ENCODE results near the gene PPARD.

DNA sequence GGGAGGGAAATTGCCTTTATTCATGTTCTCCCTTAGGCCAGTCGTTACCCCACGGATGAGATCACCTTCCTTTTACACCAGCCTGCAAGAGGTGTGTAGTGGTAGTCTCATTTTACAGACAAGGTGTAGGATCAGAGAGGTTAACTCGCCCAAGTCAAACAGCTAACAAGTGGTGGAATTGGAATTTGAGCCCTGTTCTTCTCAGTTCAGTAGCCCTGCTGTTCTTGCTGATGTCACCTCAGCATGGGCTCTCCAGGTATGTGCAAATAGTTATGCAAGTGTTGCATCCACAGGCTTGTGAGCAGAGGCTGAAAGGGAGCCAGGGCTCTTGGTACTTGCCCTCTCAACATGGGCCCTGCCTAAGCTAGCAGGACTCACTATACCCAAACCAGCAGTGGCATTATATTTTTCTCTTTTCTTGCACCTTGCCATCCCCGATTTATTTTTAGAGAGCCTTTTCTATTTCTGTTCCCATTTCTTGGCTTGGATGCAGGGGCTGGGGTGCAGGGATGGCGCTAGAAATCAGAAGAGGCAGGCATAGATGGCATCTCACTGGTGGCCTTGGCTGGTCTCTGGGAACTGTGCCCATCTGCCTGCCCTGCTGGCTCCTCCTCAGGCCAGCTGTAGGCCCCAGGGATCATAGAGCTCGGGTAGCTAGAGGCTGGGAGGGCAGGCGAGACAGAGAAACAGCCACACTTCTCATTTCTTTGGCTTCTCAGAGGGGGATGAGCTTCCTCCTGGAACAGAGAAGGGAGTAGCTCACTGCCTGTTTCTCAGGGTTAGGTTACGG is 18.2 kb downstream of the PPARD start:
- TF ChIP-seq RAD21 (conservative IDR thresholded peaks at IDR 0.05) (no peak), POLR2AphosphoS5 (IDR thresholded peaks at IDR 0.05) (no peak), EP300 (conservative IDR thresholded peaks at IDR 0.05; ENCODE audit: poor library complexity, severe bottlenecking) (no peak), TAF1 (IDR thresholded peaks at IDR 0.05; ENCODE audit: low read depth) (no peak), EZH2 (IDR thresholded peaks at IDR 0.05; ENCODE audit: borderline replicate concordance, insufficient read depth, low read length, poor library complexity, severe bottlenecking) (no peak), MXI1 (conservative IDR thresholded peaks at IDR 0.05; ENCODE audit: poor library complexity, severe bottlenecking) (no peak), SMC3 (conservative IDR thresholded peaks at IDR 0.05; ENCODE audit: poor library complexity) (no peak)
- TF ChIP-seq, protein P1, sequence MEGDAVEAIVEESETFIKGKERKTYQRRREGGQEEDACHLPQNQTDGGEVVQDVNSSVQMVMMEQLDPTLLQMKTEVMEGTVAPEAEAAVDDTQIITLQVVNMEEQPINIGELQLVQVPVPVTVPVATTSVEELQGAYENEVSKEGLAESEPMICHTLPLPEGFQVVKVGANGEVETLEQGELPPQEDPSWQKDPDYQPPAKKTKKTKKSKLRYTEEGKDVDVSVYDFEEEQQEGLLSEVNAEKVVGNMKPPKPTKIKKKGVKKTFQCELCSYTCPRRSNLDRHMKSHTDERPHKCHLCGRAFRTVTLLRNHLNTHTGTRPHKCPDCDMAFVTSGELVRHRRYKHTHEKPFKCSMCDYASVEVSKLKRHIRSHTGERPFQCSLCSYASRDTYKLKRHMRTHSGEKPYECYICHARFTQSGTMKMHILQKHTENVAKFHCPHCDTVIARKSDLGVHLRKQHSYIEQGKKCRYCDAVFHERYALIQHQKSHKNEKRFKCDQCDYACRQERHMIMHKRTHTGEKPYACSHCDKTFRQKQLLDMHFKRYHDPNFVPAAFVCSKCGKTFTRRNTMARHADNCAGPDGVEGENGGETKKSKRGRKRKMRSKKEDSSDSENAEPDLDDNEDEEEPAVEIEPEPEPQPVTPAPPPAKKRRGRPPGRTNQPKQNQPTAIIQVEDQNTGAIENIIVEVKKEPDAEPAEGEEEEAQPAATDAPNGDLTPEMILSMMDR (IDR thresholded peaks at IDR 0.05; ENCODE audit: poor library complexity, severe bottlenecking), result no peak
- TF ChIP-seq, protein P2, sequence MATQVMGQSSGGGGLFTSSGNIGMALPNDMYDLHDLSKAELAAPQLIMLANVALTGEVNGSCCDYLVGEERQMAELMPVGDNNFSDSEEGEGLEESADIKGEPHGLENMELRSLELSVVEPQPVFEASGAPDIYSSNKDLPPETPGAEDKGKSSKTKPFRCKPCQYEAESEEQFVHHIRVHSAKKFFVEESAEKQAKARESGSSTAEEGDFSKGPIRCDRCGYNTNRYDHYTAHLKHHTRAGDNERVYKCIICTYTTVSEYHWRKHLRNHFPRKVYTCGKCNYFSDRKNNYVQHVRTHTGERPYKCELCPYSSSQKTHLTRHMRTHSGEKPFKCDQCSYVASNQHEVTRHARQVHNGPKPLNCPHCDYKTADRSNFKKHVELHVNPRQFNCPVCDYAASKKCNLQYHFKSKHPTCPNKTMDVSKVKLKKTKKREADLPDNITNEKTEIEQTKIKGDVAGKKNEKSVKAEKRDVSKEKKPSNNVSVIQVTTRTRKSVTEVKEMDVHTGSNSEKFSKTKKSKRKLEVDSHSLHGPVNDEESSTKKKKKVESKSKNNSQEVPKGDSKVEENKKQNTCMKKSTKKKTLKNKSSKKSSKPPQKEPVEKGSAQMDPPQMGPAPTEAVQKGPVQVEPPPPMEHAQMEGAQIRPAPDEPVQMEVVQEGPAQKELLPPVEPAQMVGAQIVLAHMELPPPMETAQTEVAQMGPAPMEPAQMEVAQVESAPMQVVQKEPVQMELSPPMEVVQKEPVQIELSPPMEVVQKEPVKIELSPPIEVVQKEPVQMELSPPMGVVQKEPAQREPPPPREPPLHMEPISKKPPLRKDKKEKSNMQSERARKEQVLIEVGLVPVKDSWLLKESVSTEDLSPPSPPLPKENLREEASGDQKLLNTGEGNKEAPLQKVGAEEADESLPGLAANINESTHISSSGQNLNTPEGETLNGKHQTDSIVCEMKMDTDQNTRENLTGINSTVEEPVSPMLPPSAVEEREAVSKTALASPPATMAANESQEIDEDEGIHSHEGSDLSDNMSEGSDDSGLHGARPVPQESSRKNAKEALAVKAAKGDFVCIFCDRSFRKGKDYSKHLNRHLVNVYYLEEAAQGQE (IDR thresholded peaks at IDR 0.05; ENCODE audit: borderline replicate concordance), result no peak

All from neural cell (in vitro differentiated cells).